ENCODE measurements around the gene INPP5D. TPM values are rescaled to one million over a fixed set of nuclear protein-coding genes. Genes with fewer than 3 reads are reported as not detected.

INPP5D gene
- total and polyA plus RNA-seq, 2 donors (not counting 1 experiment from before 2014, with no cell fraction given) = 152 to 444 TPM

DNA sequence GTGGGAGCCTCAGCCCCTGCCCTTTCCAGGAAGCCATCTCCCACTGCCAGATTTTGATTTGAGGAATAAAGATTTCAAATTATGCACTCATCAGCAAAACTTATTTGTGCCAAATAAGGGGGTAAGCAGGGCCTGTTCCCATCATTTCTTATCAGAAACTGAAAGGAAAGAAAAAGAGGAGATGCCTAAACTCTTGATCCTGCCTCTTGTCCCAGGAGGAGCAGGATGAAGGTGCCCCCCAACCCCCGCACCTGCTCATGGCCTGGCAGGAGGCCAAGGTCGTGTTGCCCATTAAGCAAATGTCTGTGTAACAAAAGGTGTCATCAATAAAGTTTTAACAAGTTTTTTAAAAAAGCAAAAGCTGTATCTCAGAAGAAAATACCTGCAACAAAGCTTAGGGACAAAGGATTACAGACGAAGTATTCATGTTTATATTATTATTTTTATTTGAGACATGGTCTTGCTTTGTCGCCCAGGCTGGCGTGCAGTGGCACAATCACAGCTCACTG, 80.0 kb downstream of the INPP5D start:
- H2AFZ ChIP-seq (ENCODE audit: insufficient read depth, low read depth, low read length, poor library complexity, severe bottlenecking) = no peak overlapping the region
- Mint-ChIP-seq H3K9me3 (ENCODE audit: insufficient read depth) (no peaks in the 10 kb centered on the region), H3K4me3 (no peak overlapping the region), H3K27ac (peak overlapping the region; percentile 53), H3K4me1 (peaks cover 34% of the 10 kb centered on the region), H3K27me3 (no peaks in the 10 kb centered on the region)
- H3K9me3 ChIP-seq (ENCODE audit: control extremely low read depth in 1 of 3, control insufficient read depth in 2 of 3, insufficient read depth in 1 of 3, low read length in 2 of 3) = peaks cover 0 to 2% (median 0%) of the 10 kb centered on the region in 3 donors
- no peaks in the 10 kb centered on the region for H3K27me3 ChIP-seq (replicated peaks in 1 of 4; ENCODE audit: control extremely low read depth in 1 of 4, control insufficient read depth in 3 of 4, insufficient read depth in 4 of 4, low read length in 3 of 4)
- no peak overlapping the region for H3K27ac ChIP-seq (ENCODE audit: low read length in 2 of 2)
- intact Hi-C loops (cut with micrococcal nuclease) = loop anchor here (5.0 kb wide), 1 partner anchor 33 kb away; no protein-coding TSS in a partner anchor
- H3K9ac ChIP-seq (ENCODE audit: low read length) = no peak overlapping the region
- H3K36me3 ChIP-seq (replicated peaks in 1 of 2; ENCODE audit: control extremely low read depth in 1 of 2, control insufficient read depth in 1 of 2, extremely low read depth in 1 of 2, insufficient read depth in 2 of 2, low read length in 1 of 2) = peaks cover 2 to 84% of the 10 kb centered on the region in 2 experiments
- ChIA-PET CTCF (interaction anchor here (1.0 kb wide), 1 partner anchor 18 kb away, joined by 3 read pairs; no protein-coding TSS in a partner anchor), POLR2A (no interaction called here)
- ATAC-seq (ENCODE audit: low read depth) = no peak
- no peak overlapping the region for H3K4me3 ChIP-seq (ENCODE audit: control extremely low read depth in 1 of 5, extremely low read depth in 1 of 5, insufficient read depth in 1 of 5, low read depth in 2 of 5, low read length in 4 of 5)
- peaks cover 67% of the 10 kb centered on the region for H3K79me2 ChIP-seq (ENCODE audit: control insufficient read depth, insufficient read depth, low read length)
- peaks cover 13 to 19% of the 10 kb centered on the region in 2 donors for H3K4me1 ChIP-seq (ENCODE audit: control insufficient read depth in 2 of 2, insufficient read depth in 2 of 2, low read length in 2 of 2)
- H3K4me2 ChIP-seq (replicated peaks; ENCODE audit: low read depth, low read length, poor library complexity, severe bottlenecking) = no peak overlapping the region
- peaks cover 57% of the 10 kb centered on the region for H4K20me1 ChIP-seq (ENCODE audit: control insufficient read depth, insufficient read depth, low read length, poor library complexity, severe bottlenecking)
- no peak for DNase-seq
- 100% methylated on average over 1 of the region's 5 CpGs for WGBS (ENCODE audit: insufficient coverage)
- TF ChIP-seq, protein P1, sequence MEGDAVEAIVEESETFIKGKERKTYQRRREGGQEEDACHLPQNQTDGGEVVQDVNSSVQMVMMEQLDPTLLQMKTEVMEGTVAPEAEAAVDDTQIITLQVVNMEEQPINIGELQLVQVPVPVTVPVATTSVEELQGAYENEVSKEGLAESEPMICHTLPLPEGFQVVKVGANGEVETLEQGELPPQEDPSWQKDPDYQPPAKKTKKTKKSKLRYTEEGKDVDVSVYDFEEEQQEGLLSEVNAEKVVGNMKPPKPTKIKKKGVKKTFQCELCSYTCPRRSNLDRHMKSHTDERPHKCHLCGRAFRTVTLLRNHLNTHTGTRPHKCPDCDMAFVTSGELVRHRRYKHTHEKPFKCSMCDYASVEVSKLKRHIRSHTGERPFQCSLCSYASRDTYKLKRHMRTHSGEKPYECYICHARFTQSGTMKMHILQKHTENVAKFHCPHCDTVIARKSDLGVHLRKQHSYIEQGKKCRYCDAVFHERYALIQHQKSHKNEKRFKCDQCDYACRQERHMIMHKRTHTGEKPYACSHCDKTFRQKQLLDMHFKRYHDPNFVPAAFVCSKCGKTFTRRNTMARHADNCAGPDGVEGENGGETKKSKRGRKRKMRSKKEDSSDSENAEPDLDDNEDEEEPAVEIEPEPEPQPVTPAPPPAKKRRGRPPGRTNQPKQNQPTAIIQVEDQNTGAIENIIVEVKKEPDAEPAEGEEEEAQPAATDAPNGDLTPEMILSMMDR (IDR thresholded peaks at IDR 0.05) = no peak
- no peak for TF ChIP-seq EZH2 (IDR thresholded peaks at IDR 0.05; ENCODE audit: borderline replicate concordance, insufficient read depth, low read depth, low read length, poor library complexity, severe bottlenecking)

DNA sequence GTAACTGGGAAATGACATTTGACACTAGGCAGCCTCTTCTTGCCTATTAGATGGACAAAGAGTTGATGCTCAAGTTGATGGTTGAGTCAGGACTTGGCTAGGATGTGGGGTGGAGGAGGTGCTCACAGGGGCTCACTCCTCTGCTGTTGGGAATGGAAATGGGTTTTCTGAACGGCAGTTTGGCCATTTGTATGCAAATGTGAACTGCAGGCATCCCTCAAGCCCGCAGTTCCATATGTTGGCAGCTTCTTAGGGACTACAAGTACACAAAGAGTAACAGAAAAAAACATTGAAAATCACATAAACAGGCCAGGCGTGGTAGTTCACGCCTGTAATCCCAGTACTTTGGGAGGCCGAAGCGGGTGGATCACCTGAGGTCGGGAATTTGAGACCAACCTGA, 80.8 kb downstream of the INPP5D start:
- Mint-ChIP-seq H3K27me3 (no peaks in the 10 kb centered on the region), H3K27ac (peak overlapping the region; percentile 82), H3K4me3 (no peak overlapping the region), H3K9me3 (ENCODE audit: insufficient read depth) (no peaks in the 10 kb centered on the region), H3K4me1 (peaks cover 34% of the 10 kb centered on the region)
- no peak for DNase-seq
- no peak overlapping the region for H2AFZ ChIP-seq (ENCODE audit: insufficient read depth, low read depth, low read length, poor library complexity, severe bottlenecking)
- H3K9ac ChIP-seq (ENCODE audit: low read length) = no peak overlapping the region
- ChIA-PET CTCF (interaction anchor here (0.8 to 1.0 kb wide), 2 partner anchors 8 to 19 kb away, joined by 3 read pairs; no protein-coding TSS in a partner anchor), POLR2A (interaction anchor here (1.3 kb wide), 1 partner anchor 80 kb away, joined by 4 read pairs; the partner anchor contains the start of gene INPP5D)
- WGBS (ENCODE audit: insufficient coverage) = 90% methylated on average over 2 of the region's 7 CpGs
- peak overlapping the region in 1 of 2 donors; percentile 7 for H3K27ac ChIP-seq (ENCODE audit: low read length in 2 of 2)
- H3K79me2 ChIP-seq (ENCODE audit: control insufficient read depth, insufficient read depth, low read length) = peaks cover 69% of the 10 kb centered on the region
- H3K4me2 ChIP-seq (replicated peaks; ENCODE audit: low read depth, low read length, poor library complexity, severe bottlenecking) = no peak overlapping the region
- TF ChIP-seq EZH2 (IDR thresholded peaks at IDR 0.05; ENCODE audit: borderline replicate concordance, insufficient read depth, low read depth, low read length, poor library complexity, severe bottlenecking) = no peak
- TF ChIP-seq, protein P1 (IDR thresholded peaks at IDR 0.05) = no peak
- H3K9me3 ChIP-seq (ENCODE audit: control extremely low read depth in 1 of 3, control insufficient read depth in 2 of 3, insufficient read depth in 1 of 3, low read length in 2 of 3) = no peaks in the 10 kb centered on the region
- H3K4me1 ChIP-seq (ENCODE audit: control insufficient read depth in 2 of 2, insufficient read depth in 2 of 2, low read length in 2 of 2) = peaks cover 13 to 19% of the 10 kb centered on the region in 2 donors
- H3K36me3 ChIP-seq (replicated peaks in 1 of 2; ENCODE audit: control extremely low read depth in 1 of 2, control insufficient read depth in 1 of 2, extremely low read depth in 1 of 2, insufficient read depth in 2 of 2, low read length in 1 of 2) = peaks cover 5 to 85% of the 10 kb centered on the region in 2 experiments
- no peak overlapping the region for H3K4me3 ChIP-seq (ENCODE audit: control extremely low read depth in 1 of 5, extremely low read depth in 1 of 5, insufficient read depth in 1 of 5, low read depth in 2 of 5, low read length in 4 of 5)
- intact Hi-C loops (cut with micrococcal nuclease) = loop anchor here (5.0 kb wide), 1 partner anchor 34 kb away; no protein-coding TSS in a partner anchor
- H4K20me1 ChIP-seq (ENCODE audit: control insufficient read depth, insufficient read depth, low read length, poor library complexity, severe bottlenecking) = peaks cover 66% of the 10 kb centered on the region
- no peak for ATAC-seq (ENCODE audit: low read depth)
- H3K27me3 ChIP-seq (replicated peaks in 1 of 4; ENCODE audit: control extremely low read depth in 1 of 4, control insufficient read depth in 3 of 4, insufficient read depth in 4 of 4, low read length in 3 of 4) = no peaks in the 10 kb centered on the region
